Muscle of leg (tissue), 11 donors: ENCODE results near the gene GCAT. TPM values are rescaled to one million over a fixed set of nuclear protein-coding genes. Genes with fewer than 3 reads are reported as not detected.

Source experiments
- DNase-seq: peaks from one replicate; pipeline ENCODE4 v3.0.0; 2013
- H3K27ac ChIP-seq: one replicate; pipeline ENCODE4 v1.5.1; 2013; ENCODE audit warnings: mild to moderate bottlenecking, low read length, control low read depth
- H3K27me3 ChIP-seq: one replicate; pipeline ENCODE4 v1.6.1; 2013; ENCODE audit warnings: low read length; ENCODE audit not compliant: control insufficient read depth, insufficient read depth
- H3K36me3 ChIP-seq: one replicate; pipeline ENCODE4 v1.6.1; 2013; ENCODE audit warnings: low read length; ENCODE audit not compliant: control insufficient read depth, insufficient read depth
- H3K4me1 ChIP-seq: one replicate; pipeline ENCODE4 v1.6.1; 2013; ENCODE audit warnings: low read length; ENCODE audit not compliant: control insufficient read depth, insufficient read depth
- H3K4me3 ChIP-seq: one replicate; pipeline ENCODE4 v1.5.1; 2013; ENCODE audit warnings: low read length, control low read depth
- H3K9me3 ChIP-seq: replicated peaks from 2 replicates; pipeline ENCODE4 v1.6.1; 2013; ENCODE audit warnings: low read depth, low read length; ENCODE audit not compliant: control insufficient read depth
- WGBS: methylation state at CpG from one replicate; pipeline ENCODE4 v1.1.5; 2013; ENCODE audit warnings: missing lambda C conversion rate; ENCODE audit not compliant: insufficient coverage; 5-methylcytosine and 5-hydroxymethylcytosine counted together
- polyA plus RNA-seq, 8 donors: library from polyadenylated mRNA; unstranded; fragments of 120-200 nt; gene quantifications; one replicate each; pipeline versions ENCODE4 v1.2.1 to v1.2.3, GENCODE V29; 2013; ENCODE audit warnings: inconsistent platforms in 1 of 8, low replicate concordance in 1 of 8; ENCODE audit not compliant: insufficient read length in 8 of 8, insufficient read depth in 1 of 8
- total RNA-seq: library from RNA; stranded (reverse); fragments of 120-200 nt; gene quantifications from one replicate; pipeline ENCODE4 v1.2.4, GENCODE V29; 2013

GCAT gene
- total and polyA plus RNA-seq, 9 donors, result 4.4 to 8.3 (median 6.9) TPM

DNA sequence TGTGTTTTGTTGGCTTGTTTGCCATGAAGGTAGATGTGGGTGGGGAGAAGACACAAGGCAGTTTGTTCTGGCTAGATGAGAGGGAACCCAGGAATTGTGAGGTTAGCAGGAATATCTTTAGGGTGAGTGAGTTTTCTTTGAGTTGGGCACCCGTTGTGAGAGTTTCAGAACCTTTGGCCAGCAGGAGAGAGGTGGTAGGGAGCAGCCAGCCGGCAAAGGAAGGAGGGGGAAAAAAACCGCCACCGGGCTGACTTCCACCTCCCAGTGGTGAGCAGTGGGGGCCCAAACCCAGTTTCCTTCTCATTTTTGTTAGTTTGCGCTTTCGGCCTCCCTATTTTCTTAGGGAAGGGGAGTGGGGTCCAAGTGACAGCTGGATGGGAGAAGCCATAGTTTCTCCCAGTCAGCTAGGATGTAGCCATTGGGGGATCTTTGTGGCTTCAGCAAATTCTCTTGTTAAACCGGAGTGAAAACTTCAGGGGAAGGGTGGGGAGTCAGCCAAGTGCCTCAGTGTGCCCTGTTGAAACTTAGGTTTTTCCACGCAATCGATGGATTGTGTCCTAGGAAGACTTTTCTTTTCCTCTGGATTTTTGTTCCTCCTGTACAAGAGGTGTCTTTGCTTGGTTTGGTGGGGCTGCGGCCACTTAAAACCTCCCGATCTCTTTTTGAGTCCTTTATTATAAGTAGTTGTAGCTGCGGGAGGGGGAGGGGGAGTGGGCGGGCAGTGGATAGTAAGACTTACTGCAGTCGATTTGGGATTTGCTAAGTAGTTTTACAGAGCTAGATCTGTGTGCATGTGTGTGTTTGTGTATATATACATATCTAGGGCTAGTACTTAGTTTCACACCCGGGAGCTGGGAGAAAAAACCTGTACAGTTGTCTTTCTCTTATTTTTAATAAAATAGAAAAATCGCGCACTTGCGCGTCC, 1.1 kb upstream of the GCAT start:
- peaks cover 7% of the 10 kb centered on the region for H3K36me3 ChIP-seq
- no peaks in the 10 kb centered on the region for H3K9me3 ChIP-seq
- H3K4me3 ChIP-seq, result peak overlapping the region; percentile 94
- H3K4me1 ChIP-seq, result peaks cover 56% of the 10 kb centered on the region
- peak overlapping the region; percentile 98 for H3K27ac ChIP-seq
- WGBS, result 2% methylated on average over 8 of the region's 19 CpGs
- peaks cover 14% of the 10 kb centered on the region for H3K27me3 ChIP-seq
- DNase-seq, result peak; percentile 78

DNA sequence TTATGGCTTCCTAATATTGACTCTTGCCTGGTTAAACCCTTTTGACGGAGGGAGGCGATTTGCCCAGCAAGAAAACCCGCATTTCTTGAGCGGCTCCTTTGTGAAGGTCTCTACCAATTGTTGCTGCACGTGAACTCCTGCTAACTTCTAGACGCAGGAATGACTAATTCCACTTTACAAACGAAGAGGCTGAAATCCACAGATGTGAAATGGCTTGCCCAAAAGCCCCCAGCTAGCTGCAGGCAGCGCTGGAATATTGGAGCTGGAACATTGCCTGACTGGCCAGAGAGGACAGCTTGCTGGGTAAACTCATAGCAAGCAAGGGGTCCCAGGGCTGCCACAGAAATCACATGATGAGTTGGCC, 542 bp downstream of the GCAT start:
- peak; percentile 44 for DNase-seq
- Histone ChIP-seq H3K4me3 (peak overlapping the region; percentile 94), H3K9me3 (no peaks in the 10 kb centered on the region), H3K27ac (peak overlapping the region; percentile 85), H3K27me3 (peaks cover 9% of the 10 kb centered on the region), H3K36me3 (peaks cover 7% of the 10 kb centered on the region), H3K4me1 (peaks cover 43% of the 10 kb centered on the region)
- 2% methylated on average over 8 of the region's 8 CpGs for WGBS

DNA sequence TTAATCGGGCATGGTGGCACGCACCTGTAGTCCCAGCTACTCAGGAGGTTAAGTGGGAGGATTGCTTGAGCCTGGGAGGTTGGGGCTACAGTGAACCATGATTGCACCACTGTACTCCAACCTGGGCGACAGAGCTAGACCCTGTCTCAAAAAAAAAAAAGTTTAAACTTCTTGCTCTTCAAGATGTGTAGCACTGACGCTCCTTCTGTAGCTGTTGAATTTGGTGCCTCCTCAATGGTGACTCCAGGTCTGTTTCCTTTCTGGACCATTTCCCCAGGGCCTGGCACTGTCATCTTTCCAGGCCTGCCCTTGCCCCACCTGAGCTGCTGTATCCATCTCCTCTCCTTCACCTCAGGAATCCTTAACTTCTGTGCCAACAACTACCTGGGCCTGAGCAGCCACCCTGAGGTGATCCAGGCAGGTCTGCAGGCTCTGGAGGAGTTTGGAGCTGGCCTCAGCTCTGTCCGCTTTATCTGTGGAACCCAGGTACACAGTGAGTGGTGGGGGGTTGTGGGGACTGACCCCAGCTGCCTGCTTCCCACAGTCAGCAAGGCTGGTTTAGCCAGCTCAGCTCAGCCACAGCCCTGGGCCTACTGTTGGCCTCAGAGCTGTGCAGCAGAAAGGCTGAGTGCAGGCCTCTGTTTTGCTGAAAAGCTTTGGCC, 2.1 kb downstream of the GCAT start:
- DNase-seq, result no peak
- peaks cover 28% of the 10 kb centered on the region for H3K4me1 ChIP-seq
- peaks cover 14% of the 10 kb centered on the region for H3K36me3 ChIP-seq
- peaks cover 2% of the 10 kb centered on the region for H3K27me3 ChIP-seq
- H3K4me3 ChIP-seq, result no peak overlapping the region
- no peak overlapping the region for H3K27ac ChIP-seq
- H3K9me3 ChIP-seq, result no peaks in the 10 kb centered on the region
- WGBS, result 70% methylated on average over 3 of the region's 5 CpGs

DNA sequence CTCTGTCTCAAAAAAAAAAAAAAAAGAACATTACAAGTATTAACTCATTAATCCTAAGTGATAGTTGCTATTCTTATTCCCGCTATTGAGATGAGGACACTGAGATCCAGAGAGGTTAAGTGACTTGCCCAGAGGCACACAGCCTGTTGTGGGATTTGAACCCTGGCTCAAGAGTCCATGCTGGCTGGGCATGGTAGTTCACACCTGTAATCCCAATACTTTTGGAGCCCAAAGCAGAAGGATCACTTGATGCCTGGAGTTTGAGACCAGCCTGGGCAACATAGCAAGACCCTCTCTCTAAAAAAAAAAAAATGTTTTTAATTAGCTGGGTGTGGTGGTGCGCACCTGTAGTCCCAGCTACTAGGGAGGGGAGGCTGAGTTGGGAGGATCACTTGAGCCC, 4.1 kb downstream of the GCAT start:
- no CpG with 5 or more reads among the region's 2 CpGs for WGBS

DNA sequence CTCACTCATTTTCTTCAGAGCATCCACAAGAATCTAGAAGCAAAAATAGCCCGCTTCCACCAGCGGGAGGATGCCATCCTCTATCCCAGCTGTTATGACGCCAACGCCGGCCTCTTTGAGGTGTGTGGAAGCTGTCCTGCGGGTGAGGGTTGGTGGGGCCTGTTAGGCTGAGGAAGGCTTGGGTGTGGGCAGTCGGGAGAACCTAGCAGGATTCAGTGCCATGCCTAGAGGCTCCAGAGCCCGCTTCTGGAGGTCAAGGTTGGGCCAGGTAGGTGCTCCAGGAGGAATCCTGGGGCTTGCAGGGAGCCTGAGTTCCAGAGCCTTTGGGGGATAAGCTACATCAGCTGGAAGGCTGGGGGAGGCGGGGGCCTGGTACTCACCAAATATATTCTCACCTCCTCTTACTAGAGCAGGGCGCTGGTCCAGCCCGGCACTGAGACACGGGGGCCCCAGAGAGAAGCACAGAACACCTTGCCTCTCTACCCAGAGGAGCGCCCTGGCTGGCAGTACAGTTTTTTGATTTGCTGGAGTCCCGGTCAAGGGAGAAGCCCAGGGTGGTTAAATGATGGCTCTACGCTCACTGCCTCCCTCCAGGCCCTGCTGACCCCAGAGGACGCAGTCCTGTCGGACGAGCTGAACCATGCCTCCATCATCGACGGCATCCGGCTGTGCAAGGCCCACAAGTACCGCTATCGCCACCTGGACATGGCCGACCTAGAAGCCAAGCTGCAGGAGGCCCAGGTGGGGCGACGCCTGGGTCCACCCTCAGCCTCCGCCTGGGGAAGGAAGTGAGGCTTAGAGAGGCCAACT, 5.3 kb downstream of the GCAT start:
- no peak overlapping the region for H3K4me3 ChIP-seq
- WGBS, result 88% methylated on average over 21 of the region's 27 CpGs
- H3K27me3 ChIP-seq, result peaks cover 3% of the 10 kb centered on the region
- H3K27ac ChIP-seq, result no peak overlapping the region
- H3K36me3 ChIP-seq, result peaks cover 25% of the 10 kb centered on the region
- no peak for DNase-seq
- H3K9me3 ChIP-seq, result no peaks in the 10 kb centered on the region
- H3K4me1 ChIP-seq, result peaks cover 21% of the 10 kb centered on the region

More for the DNA sequence above, 4.1 kb downstream of the GCAT start:
- no peak overlapping the region for H3K4me3 ChIP-seq
- no peaks in the 10 kb centered on the region for H3K9me3 ChIP-seq
- peaks cover 25% of the 10 kb centered on the region for H3K36me3 ChIP-seq
- H3K27ac ChIP-seq, result no peak overlapping the region
- H3K4me1 ChIP-seq, result peaks cover 19% of the 10 kb centered on the region
- H3K27me3 ChIP-seq, result peaks cover 2% of the 10 kb centered on the region
- no peak for DNase-seq

DNA sequence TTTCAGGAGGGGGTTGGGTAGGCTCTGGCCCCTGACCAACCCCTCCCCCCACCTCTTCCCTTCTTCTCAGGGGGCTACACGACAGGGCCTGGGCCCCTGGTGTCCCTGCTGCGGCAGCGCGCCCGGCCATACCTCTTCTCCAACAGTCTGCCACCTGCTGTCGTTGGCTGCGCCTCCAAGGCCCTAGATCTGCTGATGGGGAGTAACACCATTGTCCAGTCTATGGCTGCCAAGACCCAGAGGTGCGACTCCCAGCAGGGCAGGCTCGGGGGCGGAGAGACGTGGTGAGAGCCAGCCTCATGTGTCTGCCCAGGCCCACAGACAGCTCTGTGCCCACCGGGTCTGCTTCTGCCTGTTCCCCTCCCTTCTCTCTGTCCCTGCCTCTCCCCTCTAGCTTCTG, 7.9 kb downstream of the GCAT start:
- no peak for DNase-seq
- WGBS, result 84% methylated on average over 12 of the region's 12 CpGs

DNA sequence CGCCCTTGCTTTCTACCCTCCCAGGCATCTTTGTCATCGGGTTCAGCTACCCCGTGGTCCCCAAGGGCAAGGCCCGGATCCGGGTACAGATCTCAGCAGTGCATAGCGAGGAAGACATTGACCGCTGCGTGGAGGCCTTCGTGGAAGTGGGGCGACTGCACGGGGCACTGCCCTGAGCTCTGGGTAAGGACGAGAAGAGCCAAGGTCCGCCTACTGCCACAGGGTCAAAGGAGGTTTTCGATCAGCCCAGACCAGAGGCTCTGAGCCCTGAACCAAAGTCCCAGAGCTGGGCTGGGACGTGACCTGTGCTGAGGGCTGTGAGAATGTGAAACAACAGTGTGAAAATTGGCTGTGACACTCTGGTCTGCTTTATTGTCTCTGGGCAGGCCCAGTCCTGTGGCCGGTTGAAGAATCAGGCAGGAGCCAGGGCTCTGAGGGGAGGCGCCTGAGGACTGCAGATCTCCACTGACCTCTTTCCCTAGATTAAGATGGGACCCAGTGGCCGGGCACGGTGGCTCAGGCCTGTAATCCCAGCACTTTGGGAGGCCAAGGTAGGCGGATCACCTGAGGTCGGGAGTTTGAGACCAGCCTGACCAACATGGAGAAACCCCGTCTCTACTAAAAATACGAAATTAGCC, 8.9 kb downstream of the GCAT start:
- H3K27ac ChIP-seq, result no peak overlapping the region
- DNase-seq, result no peak
- H3K36me3 ChIP-seq, result peaks cover 18% of the 10 kb centered on the region
- H3K9me3 ChIP-seq, result no peaks in the 10 kb centered on the region
- no peak overlapping the region for H3K4me3 ChIP-seq
- 95% methylated on average over 23 of the region's 23 CpGs for WGBS
- peaks cover 27% of the 10 kb centered on the region for H3K27me3 ChIP-seq
- peaks cover 18% of the 10 kb centered on the region for H3K4me1 ChIP-seq

More for the DNA sequence above, 7.9 kb downstream of the GCAT start:
- H3K36me3 ChIP-seq, result peaks cover 18% of the 10 kb centered on the region
- H3K27me3 ChIP-seq, result peaks cover 23% of the 10 kb centered on the region
- no peak overlapping the region for H3K27ac ChIP-seq
- no peaks in the 10 kb centered on the region for H3K9me3 ChIP-seq
- peaks cover 18% of the 10 kb centered on the region for H3K4me1 ChIP-seq
- no peak overlapping the region for H3K4me3 ChIP-seq

DNA sequence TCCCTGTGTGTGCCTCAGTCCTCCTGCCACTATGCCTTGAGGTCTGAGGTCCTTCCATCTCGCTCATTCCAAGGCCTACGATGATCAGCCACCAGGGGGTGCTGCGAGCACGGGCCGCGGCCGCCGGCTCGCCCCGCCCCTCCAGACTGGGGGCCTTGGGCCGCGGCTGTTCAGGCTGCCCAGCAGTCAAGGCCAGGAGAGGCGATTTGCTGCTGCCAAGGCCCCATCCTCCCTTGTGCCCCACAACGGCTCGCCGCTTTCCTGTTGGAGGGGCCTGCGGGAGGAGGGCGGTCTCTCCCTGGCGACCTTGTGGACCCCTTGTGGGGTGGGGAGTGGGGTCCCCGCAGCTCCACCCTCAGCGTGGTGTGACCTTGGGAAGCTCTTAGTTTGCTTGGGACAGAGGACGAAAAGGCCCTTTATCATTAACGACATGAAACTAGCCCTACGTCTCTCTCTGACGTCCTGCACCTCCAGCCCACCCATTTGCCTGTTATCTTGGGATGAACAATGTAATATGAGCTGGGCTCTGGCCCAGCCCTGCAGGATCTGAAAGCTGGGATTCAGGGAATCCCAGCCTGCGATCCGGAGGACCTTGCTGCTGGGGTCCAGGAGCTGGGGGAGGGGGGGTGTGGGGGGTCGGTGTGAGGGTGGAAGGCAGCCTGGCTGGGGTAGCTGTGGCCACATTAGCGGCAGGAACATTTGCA, 10.1 kb downstream of the GCAT start:
- Histone ChIP-seq H3K9me3 (no peaks in the 10 kb centered on the region), H3K27me3 (peaks cover 39% of the 10 kb centered on the region), H3K36me3 (peaks cover 18% of the 10 kb centered on the region), H3K27ac (peak overlapping the region; percentile 67), H3K4me3 (peak overlapping the region; percentile 42), H3K4me1 (peaks cover 18% of the 10 kb centered on the region)
- under 1% methylated on average over 13 of the region's 29 CpGs for WGBS
- DNase-seq, result peak; percentile 88

DNA sequence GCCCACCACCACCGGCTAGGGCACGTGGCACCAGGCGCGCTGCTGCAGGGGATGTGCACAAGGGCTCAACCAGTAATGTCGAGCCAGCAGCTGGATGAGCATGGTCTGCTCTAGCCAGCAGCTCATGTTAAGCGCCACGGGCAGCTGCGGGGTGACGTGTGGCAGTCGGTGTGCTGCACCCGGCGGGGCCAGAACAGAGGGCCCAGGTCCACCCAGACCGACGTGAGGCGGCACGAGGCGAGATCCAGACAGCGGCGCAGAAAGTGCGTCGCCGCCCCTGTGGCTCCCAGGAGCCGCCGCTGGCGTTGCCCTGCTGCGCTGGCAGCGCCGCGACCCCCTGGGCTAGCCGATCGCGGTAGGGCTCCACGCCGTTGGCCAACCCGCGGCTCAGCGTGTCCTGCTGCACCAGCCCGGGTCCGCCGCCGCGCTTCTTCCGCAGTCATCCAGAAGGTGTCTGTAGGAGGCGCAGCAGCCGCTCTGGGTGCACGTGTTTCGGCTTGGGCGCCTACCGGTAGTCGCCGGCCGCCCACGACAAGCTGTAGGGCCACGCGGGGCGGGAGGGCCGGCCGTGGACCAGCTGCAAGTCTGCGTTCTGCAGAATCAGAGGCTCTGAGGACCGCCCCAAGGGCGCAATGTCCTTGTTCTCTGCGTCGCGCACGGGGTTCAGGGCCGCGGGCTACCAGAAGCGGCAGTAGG, 10.8 kb downstream of the GCAT start:
- H3K4me3 ChIP-seq, result peak overlapping the region; percentile 23
- peaks cover 21% of the 10 kb centered on the region for H3K4me1 ChIP-seq
- peaks cover 18% of the 10 kb centered on the region for H3K36me3 ChIP-seq
- H3K27me3 ChIP-seq, result peaks cover 46% of the 10 kb centered on the region
- peak; percentile 63 for DNase-seq
- H3K27ac ChIP-seq, result no peak overlapping the region
- H3K9me3 ChIP-seq, result no peaks in the 10 kb centered on the region
- whole genome bisulfite sequencing, result 2% methylated on average over 66 of the region's 68 CpGs
